HG03469 (cell line): ENCODE results near the gene MRPL51.
A peak's percentile ranks its signal among the peaks of the same experiment; 100 is the strongest.
"Not testable (repeated sequence)": the region's sequence is repeated elsewhere in the genome, so short reads cannot be mapped to it uniquely, and the experiment has no call there.

Source experiments
- ATAC-seq: cut with Tn5 transposase; IDR thresholded peaks from one replicate; pipeline ENCODE4 v1.9.1; 2021; ENCODE audit warnings: mild to moderate bottlenecking, moderate library complexity, moderate number of reproducible peaks; ENCODE audit not compliant: unreplicated experiment

Gene MRPL51

GRCh38 chr12:6532051-6532926, 39.2 kb upstream of the MRPL51 start:
- no peak for ATAC-seq

GRCh38 chr12:6530576-6531260, 37.7 kb upstream of the MRPL51 start:
- no peak for ATAC-seq

DNA sequence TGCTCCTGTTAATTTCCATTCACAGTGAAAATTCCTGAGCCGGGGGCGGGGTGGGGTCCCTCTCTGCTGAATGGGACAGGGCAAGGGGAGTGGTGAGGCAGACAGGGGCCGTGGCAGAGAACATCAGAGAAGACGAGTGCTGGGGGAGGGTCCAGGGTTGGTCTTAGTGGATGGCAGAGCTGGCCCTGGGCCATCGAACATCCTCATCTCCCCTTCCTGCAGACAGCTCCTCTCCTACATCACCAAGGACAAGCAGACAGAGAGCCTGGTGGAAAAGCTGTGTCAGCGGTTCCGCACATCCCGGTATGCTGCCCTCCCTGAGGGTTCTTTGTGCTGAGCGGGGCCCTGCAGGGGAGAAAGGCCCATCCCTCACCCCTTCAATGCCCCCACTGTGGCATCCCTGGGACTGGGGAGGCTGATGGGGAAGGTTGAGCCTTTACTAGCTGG, 36.3 kb upstream of the MRPL51 start:
- no peak for ATAC-seq

- no peak for ATAC-seq
These were observed 35.6 kb upstream of the MRPL51 start for GRCh38 chr12:6528539-6529235.

- no peak for ATAC-seq
These were observed 34.6 kb upstream of the MRPL51 start for GRCh38 chr12:6527711-6528110.

- ATAC-seq: no peak
These were observed 33.9 kb upstream of the MRPL51 start for GRCh38 chr12:6526766-6527525.

DNA sequence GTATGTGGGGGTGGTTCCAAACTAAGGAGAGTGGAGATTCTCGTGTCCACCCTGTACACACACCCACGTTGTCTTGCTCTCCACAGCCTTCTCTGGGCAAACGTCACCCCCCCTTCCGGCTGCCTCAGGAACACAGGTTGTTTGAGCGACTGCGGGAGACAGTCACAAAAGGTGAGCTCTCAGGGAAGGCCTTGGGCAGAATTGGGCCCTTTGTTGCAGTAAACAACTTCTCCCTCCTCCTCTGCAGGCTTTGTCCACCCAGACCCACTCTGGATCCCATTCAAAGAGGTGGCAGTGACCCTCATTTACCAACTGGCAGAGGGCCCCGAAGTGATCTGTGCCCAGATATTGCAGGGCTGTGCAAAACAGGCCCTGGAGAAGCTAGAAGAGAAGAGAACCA, 33.1 kb upstream of the MRPL51 start:
- no peak for ATAC-seq

GRCh38 chr12:6524648-6525047, 31.6 kb upstream of the MRPL51 start:
- no peak for ATAC-seq

GRCh38 chr12:6523708-6524107, 30.6 kb upstream of the MRPL51 start:
- ATAC-seq: no peak

DNA sequence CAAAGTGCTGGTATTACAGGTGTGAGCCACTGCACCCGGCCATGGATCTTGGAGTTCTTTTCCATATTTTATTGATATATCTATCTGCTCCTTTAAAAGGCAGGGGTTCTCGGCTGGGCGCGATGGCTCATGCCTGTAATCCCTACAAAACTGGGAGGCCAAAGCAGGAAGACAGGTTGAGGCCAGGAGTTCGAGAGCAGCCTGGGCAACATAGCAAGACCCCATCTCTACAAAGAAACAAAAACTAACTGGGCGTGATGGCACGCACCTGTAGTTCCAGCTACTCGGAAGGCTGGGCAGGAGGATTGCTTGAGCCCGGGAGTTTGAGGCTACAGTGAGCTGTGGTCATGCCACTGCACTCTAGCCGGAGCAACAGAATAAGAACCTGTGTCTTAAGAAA, 29.1 kb upstream of the MRPL51 start:
- ATAC-seq: no peak

GRCh38 chr12:6520186-6520585, 27.1 kb upstream of the MRPL51 start:
- no peak for ATAC-seq

DNA sequence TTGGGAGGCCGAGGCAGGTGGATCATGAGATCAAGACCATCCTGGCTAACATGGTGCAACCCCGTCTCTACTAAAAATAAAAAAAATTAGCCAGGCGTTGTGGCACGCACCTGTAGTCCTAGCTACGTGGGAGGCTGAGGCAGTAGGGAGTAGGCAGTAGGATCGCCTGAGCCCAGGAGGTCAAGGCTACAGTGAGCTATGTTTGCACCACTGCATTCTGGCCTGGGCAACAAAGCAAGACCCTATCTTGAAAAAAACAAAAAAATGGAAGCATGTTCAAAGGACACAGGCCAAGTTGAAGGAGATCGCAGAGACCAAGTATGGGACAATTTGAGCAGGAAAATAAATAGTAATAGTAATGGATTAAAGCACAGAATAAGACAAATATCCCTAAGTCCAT, 15.0 kb upstream of the MRPL51 start:
- no peak for ATAC-seq

GRCh38 chr12:6507102-6507998, 14.3 kb upstream of the MRPL51 start:
- ATAC-seq: no peak

DNA sequence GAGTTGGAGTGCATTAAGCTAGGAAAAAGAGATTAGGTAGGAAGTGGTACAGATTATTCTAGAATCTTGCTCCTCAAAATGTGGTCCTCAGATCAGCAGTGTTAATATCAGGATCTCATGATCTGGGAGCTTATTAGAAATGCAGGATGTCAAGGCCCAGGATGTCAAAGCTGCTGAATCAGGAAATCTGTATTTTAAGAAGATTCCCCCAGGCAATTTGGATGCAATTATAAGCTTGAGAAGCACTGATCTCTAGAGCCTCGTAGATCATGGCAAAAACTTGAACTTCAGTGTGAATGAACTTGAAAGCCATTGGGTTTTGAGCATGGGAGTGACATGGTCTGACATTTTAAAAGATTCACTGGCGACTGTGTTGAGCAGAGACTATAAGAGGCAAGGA, 7.4 kb upstream of the MRPL51 start:
- no peak for ATAC-seq

GRCh38 chr12:6497291-6497690, 4.2 kb upstream of the MRPL51 start:
- not testable (repeated sequence) for ATAC-seq

- no peak for ATAC-seq
These were observed 1.9 kb upstream of the MRPL51 start for GRCh38 chr12:6494968-6495367.

DNA sequence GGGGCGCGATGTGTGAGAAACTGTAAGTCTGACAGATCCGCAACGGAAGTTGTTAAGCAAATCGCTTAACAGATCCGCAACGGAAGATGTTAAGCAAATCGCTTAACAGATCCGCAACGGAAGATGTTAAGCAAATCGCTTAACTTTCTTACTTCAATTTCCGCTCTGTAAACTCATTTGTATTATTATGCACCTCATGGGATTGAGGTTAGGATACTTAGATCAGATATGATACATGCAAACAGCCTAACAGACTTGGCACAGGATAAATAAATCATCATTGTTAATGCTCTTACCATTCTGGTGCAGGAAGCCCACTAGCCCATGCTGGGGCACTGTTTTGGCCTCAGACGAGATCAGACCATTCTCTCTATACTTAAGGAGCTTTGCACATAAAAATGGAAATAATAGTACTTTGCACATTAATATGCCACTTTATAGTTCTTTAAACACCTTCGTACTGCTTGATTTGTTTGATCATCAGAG, 1.2 kb upstream of the MRPL51 start:
- ATAC-seq: no peak

GRCh38 chr12:6493497-6494257, 615 bp upstream of the MRPL51 start, which contains the start of gene NCAPD2:
TSS of gene NCAPD2 (plus strand) at chr12:6494102. CDS start at chr12:6495099, 997 bp downstream.
- ATAC-seq: peak; percentile 55

DNA sequence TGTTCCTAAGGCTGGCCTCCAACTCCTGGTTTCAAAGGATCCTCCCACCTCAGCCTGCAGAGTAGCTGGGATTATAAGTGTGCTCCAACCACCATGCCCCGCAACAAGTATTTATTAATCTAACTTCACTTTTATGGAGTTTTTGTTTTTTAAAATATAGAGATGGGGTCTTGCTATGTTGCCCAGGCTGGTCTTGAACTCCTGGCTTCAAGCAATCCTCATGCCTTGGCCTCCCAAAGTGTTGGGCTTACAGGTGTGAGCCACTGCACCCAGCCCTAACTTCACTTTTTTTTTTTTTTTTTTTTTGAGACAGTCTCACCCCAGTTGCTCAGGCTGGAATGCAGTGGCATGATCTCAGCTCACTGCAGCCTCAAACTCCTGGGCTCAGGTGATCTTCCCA, 2.4 kb downstream of the MRPL51 start:
- not testable (repeated sequence) for ATAC-seq
